Daoy (cell line): Measurements from ENCODE around the gene KCNMA1. TPM values are rescaled to one million over a fixed set of nuclear protein-coding genes. Genes with fewer than 3 reads are reported as not detected.
"Not testable (repeated sequence)": the region's sequence is repeated elsewhere in the genome, so short reads cannot be mapped to it uniquely, and the experiment has no call there.

ENCODE experiments used
- DNase-seq: peaks from one replicate; pipeline ENCODE4 v3.0.0-alpha.2; 2015; ENCODE audit warnings: low read depth
- total RNA-seq: library from RNA; depleted of rRNA; stranded (reverse); fragments of >200 nt; shearing (Covaris generic); gene quantifications from 2 replicates; pipeline ENCODE4 v1.2.3, GENCODE V29; 2014; rRNA removed

Gene KCNMA1
- total RNA-seq = 28.8 and 32.8 TPM in 2 replicates

GRCh38 chr10:77637532-77638320 is at the start of gene KCNMA1:
Gene KCNMA1, minus strand, starts transcription at chr10:77637808.
- peak; percentile 74 for DNase-seq

GRCh38 chr10:77686650-77687417 is 49.2 kb upstream of the KCNMA1 start:
- DNase-seq = no peak

- no peak for DNase-seq
These were observed 48.5 kb upstream of the KCNMA1 start for GRCh38 chr10:77686096-77686495.

- DNase-seq = no peak
These were observed 47.8 kb upstream of the KCNMA1 start for GRCh38 chr10:77685432-77685831.

- not testable (repeated sequence) for DNase-seq
These were observed 45.5 kb upstream of the KCNMA1 start for GRCh38 chr10:77683088-77683432.

GRCh38 chr10:77682393-77683087 is 44.9 kb upstream of the KCNMA1 start:
- no peak for DNase-seq

- no peak for DNase-seq
These were observed 44.2 kb upstream of the KCNMA1 start for GRCh38 chr10:77681839-77682238.

GRCh38 chr10:77680811-77681210 is 43.2 kb upstream of the KCNMA1 start:
- DNase-seq = no peak

GRCh38 chr10:77680065-77680464 is 42.5 kb upstream of the KCNMA1 start:
- no peak for DNase-seq

GRCh38 chr10:77679217-77679616 is 41.6 kb upstream of the KCNMA1 start:
- DNase-seq = no peak

GRCh38 chr10:77678146-77678545 is 40.5 kb upstream of the KCNMA1 start:
- DNase-seq = no peak

GRCh38 chr10:77675347-77675746 is 37.7 kb upstream of the KCNMA1 start:
- no peak for DNase-seq

- no peak for DNase-seq
These were observed 36.0 kb upstream of the KCNMA1 start for GRCh38 chr10:77673515-77674140.

GRCh38 chr10:77673101-77673500 is 35.5 kb upstream of the KCNMA1 start:
- peak; percentile 32 for DNase-seq

GRCh38 chr10:77671594-77672252 is 34.1 kb upstream of the KCNMA1 start:
- no peak for DNase-seq

- DNase-seq = no peak
These were observed 33.3 kb upstream of the KCNMA1 start for GRCh38 chr10:77670817-77671443.

GRCh38 chr10:77669892-77670291 is 32.3 kb upstream of the KCNMA1 start:
- no peak for DNase-seq

- no peak for DNase-seq
These were observed 30.1 kb upstream of the KCNMA1 start for GRCh38 chr10:77667426-77668324.

GRCh38 chr10:77666821-77667220 is 29.2 kb upstream of the KCNMA1 start:
- DNase-seq = peak; percentile 14

- no peak for DNase-seq
These were observed 27.1 kb upstream of the KCNMA1 start for GRCh38 chr10:77664696-77665095.
